GM19468 (cell line): ENCODE results near the gene LPP.

Source experiments
- ATAC-seq: cut with Tn5 transposase; IDR thresholded peaks from one replicate; pipeline ENCODE4 v1.9.1; 2021; ENCODE audit warnings: mild to moderate bottlenecking, moderate library complexity, moderate number of reproducible peaks; ENCODE audit not compliant: unreplicated experiment; ENCODE audit errors: extremely low read depth

LPP gene

GRCh38 chr3:188822004-188822403, 668.0 kb downstream of the LPP start:
- ATAC-seq = no peak

GRCh38 chr3:188822411-188822810, 668.5 kb downstream of the LPP start:
- no peak for ATAC-seq

GRCh38 chr3:188824566-188824965, 670.6 kb downstream of the LPP start:
- no peak for ATAC-seq

- no peak for ATAC-seq
These were observed 671.9 kb downstream of the LPP start for GRCh38 chr3:188825901-188826300.

- ATAC-seq = no peak
These were observed 672.6 kb downstream of the LPP start for GRCh38 chr3:188826574-188826973.

- no peak for ATAC-seq
These were observed 673.1 kb downstream of the LPP start for GRCh38 chr3:188827103-188827502.

GRCh38 chr3:188827576-188827975, 673.6 kb downstream of the LPP start:
- no peak for ATAC-seq

- no peak for ATAC-seq
These were observed 675.2 kb downstream of the LPP start for GRCh38 chr3:188829130-188829529.

- ATAC-seq = no peak
These were observed 675.6 kb downstream of the LPP start for GRCh38 chr3:188829576-188829975.

GRCh38 chr3:188830893-188831292, 676.9 kb downstream of the LPP start:
- no peak for ATAC-seq

GRCh38 chr3:188832146-188832545, 678.2 kb downstream of the LPP start:
- ATAC-seq = no peak

GRCh38 chr3:188832961-188833721, 679.2 kb downstream of the LPP start:
- ATAC-seq = no peak

- no peak for ATAC-seq
These were observed 680.4 kb downstream of the LPP start for GRCh38 chr3:188834349-188834748.

- no peak for ATAC-seq
These were observed 685.3 kb downstream of the LPP start for GRCh38 chr3:188839187-188839695.

- no peak for ATAC-seq
These were observed 686.3 kb downstream of the LPP start for GRCh38 chr3:188840290-188840689.

- no peak for ATAC-seq
These were observed 687.9 kb downstream of the LPP start for GRCh38 chr3:188841906-188842305.

GRCh38 chr3:188842639-188843038, 688.7 kb downstream of the LPP start:
- no peak for ATAC-seq

GRCh38 chr3:188844096-188844495, 690.1 kb downstream of the LPP start:
- no peak for ATAC-seq

- no peak for ATAC-seq
These were observed 691.6 kb downstream of the LPP start for GRCh38 chr3:188845514-188845913.

GRCh38 chr3:188848947-188849346, 695.0 kb downstream of the LPP start:
- ATAC-seq = no peak

GRCh38 chr3:188853856-188854771, 700.2 kb downstream of the LPP start:
- ATAC-seq = no peak
